SU-DHL-6 (cell line): ENCODE results near the gene MAST4.

Experiments used
- CTCF ChIP-seq: fragments of 200-600 bp; sonication (generic); IDR thresholded peaks from one replicate; pipeline ENCODE4 v1.5.1; 2017; ENCODE audit warnings: antibody characterized with exemption, mild to moderate bottlenecking, low read length, moderate library complexity; ENCODE audit not compliant: insufficient read depth, poor library complexity, severe bottlenecking
- EZH2phosphoT487 ChIP-seq: fragments of 200-600 bp; sonication (generic), shearing (Covaris generic); conservative IDR thresholded peaks from 2 replicates; pipeline ENCODE4 v1.6.1; 2018; ENCODE audit warnings: mild to moderate bottlenecking, antibody characterized with exemption, low read length, moderate library complexity, mixed read lengths

- TF ChIP-seq CTCF (no peak), EZH2phosphoT487 (no peak)
These were observed 284.2 kb downstream of the MAST4 start for GRCh38 chr5:66880401-66880800.
